Measurements from ENCODE around the gene MUC2. TPM values are rescaled to one million over a fixed set of nuclear protein-coding genes. Genes with fewer than 3 reads are reported as not detected.

The MUC2 gene
- polyA plus RNA-seq, 3 donors = 0.01 to 0.27 TPM; not detected in 1

DNA sequence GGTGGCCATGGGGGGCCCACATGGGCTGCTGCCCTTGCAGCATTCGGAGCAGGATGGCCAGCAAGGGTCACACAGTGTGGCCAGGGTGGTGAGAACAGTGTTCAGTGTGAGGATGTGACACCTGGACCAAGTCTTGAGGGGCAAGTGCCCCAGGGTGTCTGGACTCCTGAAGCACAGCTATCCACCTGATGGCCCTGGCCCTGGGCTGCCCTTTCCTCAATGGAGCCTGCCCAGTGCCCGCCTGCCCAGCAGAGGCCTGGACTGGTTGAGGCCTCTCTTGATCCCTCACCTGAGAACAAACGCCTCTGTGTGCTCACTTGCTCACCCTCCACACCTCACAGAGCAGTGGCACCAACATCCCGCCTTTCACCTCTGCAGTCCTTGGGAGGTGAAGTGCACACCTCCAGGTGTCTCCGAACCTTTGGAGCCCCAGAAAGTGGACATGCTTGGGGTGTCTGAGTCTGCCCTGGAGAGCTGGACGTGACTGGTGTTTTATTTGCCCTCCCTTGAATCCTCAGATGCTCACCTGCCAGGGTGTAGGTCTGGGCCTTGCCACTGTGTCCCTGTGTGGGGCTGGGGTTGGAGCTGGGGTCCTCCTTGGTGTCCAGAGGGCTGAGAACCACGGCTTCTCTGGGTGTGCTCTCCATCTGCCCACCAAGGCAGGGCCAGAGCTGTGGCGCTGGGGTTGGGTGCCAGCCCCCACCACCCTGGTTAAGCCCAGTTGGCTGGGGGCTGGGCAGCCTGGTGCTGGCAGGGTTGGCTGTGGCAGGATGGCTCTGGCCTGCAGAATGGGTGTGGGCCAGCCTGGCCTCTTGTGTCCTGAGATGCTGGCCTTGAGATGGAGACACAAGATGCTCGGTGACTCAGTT, 3.8 kb upstream of the MUC2 start:
- no peak for DNase-seq (ENCODE audit: low read depth in 3 of 3, low spot score in 2 of 3)

DNA sequence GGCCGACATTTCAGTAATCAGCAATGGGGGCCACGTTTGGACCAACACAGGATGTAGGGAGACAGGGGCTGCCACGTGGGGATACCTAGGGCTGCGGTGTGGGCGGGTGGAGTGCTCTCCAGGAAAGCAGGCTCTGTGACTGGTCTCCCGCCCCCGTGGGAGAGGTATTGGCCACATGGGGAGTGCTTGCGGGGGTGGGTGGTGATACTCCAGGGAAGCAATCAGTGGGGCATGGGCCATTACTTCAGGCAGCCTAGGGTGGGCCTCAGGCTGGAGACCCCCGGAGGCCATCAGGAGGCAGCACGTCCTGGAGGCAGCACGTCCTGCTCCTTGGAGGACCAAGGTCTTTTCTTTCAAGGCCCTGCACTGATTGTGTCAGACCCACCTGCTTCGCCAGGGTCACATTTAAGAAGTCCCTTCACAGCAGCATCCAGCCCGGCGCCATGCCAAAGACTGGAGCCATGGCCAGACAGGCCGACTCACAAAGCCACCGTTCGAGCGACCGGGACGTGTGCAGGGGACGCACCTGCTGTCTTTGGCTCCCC, 3.0 kb upstream of the MUC2 start:
- no peak for DNase-seq (ENCODE audit: low read depth in 3 of 3, low spot score in 2 of 3)

DNA sequence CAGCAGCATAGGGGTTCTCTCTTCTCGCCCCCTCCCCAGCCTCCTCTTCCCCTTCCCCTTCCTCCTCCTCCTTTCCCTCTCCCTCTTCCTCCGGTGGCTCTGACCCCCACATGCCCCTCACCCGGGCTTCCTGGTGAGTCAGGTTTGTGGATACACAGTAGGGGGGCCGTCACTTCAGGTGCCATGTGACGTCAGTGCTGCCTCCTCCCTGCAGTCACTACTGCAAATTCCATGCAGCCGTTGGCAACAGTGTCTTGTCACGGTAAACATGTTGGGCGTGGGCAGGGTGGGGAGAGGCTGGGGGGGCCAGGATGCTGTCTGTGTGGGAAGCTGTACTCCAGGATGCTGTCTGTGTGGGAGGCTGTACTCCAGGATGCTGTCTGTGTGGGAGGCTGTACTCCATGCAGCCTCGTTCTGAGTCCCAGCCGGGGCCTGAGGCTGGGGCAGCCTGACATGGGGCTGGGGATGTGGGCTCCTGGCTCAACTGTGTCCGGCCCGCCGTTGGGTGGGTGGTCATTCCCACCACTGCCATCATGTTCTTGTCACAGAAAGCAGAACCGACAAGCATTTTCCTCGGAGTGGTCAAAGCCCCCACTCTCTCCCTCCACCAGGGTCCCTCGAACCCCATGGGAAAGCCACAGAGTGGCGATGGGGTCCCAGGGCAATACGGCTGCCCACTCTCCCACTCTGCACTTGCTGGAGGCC, 2.4 kb upstream of the MUC2 start:
- DNase-seq (ENCODE audit: low read depth in 3 of 3, low spot score in 2 of 3) = peak in 1 of 3 donors; percentile 9

DNA sequence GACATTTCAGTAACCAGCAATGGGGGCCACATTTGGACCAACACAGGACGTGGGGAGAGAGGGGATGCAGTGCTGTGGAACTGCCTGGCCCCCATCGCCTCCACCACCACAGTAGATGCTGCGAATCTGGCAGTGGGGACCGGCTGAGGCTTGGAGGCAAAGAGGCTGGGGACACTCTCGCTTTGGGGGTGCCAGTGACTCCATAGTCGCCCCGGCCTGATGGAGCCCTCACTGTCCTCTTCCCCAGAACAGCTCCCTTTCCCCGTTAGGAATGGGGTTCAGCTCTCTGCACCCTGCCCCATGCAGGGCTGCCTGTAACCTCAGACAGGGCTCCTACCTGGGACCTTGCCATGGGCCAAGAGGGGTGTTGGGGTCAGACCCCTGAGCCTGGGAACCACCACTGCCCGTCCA, 1.8 kb upstream of the MUC2 start:
- DNase-seq (ENCODE audit: low read depth in 3 of 3, low spot score in 2 of 3) = no peak

DNA sequence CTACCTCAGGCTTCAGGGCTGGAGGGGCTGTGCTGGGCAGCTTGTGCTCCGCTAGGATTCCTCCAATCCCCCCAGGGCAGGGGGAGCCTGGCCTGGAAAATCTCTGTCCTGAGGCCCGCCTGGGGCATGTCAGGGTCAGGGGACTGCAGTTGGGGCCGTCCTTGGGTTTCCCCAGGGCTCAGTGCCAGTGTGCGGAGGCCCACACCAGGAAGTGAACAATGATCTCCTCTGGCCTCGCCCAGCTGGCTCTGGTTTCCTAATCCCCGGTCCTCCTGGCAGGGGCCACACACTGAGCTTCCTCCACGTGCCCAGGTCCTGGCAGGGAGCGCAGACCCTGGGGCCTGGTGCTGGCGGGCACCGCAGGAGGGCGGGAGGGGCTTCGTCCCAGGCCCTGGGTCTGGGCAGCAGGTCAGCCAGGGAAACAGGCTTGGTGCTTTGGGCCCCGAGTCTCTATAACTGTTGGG, 1.4 kb upstream of the MUC2 start:
- no peak for DNase-seq (ENCODE audit: low read depth in 3 of 3, low spot score in 2 of 3)

DNA sequence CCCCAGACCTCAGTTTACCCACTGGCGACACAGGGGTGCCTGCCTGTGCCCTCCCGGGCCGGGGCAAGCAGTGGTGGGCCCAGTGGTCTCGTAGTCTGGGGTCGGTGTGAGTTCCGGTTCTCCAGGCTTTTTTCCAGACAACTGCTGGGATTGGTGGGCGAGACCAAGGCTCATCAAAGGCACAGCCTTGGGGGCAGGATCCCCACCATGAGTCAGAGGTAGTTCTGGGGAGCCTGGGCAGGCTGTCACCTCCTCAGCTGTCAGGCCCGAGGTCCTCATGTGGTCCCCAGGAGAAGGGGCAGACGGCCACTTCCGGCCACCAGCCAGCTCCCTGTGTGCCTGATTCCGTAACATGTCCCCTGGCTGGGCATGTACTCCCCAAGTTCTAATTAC, 827 bp upstream of the MUC2 start:
- DNase-seq (ENCODE audit: low read depth in 3 of 3, low spot score in 2 of 3) = no peak

DNA sequence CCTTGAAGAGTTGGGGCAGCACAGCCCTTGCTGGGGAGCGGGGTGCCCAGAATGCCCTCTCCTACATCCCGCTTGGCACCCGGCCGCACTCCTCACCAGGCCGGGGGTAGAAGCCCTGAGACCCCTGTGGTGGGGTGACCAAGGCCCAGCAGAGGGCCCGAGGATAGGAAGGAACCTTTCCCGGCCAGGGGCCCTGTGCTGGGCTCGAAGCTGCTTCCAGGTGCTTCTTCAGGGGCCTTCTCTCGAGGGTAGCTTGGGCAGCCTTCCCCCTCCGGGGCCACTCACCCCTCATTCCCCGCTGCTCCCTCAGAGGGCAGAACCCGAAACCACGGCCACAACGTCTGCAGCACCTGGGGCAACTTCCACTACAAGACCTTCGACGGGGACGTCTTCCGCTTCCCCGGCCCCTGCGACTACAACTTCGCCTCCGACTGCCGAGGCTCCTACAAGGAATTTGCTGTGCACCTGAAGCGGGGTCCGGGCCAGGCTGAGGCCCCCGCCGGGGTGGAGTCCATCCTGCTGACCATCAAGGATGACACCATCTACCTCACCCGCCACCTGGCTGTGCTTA, 752 bp downstream of the MUC2 start:
- DNase-seq (ENCODE audit: low read depth in 3 of 3, low spot score in 2 of 3) = no peak

DNA sequence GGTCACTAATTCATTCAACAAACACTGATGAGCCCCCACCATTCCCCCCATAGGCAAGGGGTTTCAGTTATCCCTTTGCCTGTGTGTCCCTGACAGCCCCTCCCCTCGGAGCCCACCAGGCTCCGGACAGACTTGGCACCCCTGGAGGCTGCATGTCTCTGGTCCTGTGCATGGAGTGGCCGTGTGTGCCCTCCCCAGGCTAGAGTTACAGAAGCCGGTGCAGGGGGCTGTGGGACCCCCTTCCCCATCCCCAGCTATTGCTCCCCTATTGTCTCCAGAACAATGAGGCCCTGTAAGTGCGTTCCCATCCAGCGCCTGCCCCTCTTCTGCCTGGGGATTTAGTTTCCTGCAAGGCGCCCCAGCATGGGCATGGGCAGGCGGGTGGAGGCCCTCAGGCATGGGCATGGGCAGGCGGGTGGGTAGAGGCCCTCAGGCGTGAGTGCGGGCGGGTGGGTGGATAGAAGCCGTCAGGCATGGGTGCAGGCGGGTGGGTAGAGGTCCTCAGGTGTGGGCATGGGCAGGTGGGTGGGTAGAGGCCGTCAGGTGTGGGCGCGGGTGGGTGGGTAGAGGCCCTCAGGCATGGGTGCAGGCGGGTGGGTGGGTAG, 1.5 kb downstream of the MUC2 start:
- DNase-seq (ENCODE audit: low read depth in 3 of 3, low spot score in 2 of 3) = no peak

DNA sequence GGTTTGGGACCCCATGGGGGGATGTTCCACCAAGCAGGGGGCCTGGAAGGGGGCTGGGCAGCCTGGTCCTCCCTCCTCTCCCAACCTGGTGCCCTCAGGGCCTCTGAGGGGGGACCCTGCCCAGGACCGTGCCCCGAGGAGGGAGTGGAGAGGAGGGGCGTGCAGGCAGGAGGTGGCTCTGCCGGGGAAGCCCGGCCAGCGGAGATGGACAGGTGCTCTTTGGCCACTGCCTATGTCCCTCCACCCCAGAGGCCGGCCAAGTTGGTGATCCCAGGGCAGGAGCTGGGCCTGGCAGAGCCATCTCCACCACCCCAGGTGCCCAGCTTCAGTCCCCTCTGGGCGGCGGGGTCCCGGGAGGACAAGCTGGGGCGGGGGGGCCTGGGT, 2.4 kb downstream of the MUC2 start:
- no peak for DNase-seq (ENCODE audit: low read depth in 3 of 3, low spot score in 2 of 3)

DNA sequence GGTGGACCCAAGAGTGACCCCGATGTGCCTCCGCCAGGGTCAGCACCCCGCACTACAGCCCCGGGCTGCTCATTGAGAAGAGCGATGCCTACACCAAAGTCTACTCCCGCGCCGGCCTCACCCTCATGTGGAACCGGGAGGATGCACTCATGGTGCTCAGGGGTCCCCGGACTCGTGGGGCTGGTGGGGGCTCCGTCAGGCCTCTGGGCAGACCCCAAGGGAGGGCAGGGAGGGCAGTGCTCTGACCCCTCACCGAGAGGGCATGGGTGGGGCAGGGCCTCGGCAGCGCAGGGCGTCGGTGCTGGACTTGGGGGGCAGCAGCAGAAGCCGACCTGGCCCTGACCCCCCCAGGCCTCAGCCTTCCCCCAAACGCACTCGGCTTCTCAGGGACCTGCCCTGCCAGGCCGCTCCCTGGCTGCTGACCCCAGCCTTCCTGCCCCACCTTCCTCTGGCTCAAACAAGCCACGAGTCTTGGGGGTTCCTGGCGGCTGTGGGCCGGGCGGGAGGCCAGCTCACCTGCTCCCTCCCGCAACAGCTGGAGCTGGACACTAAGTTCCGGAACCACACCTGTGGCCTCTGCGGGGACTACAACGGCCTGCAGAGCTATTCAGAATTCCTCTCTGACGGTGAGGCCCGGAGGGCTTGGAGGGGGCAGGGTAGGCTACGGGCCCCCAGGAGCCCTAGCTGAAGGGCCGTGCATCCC, 2.9 kb downstream of the MUC2 start:
- no peak for DNase-seq (ENCODE audit: low read depth in 3 of 3, low spot score in 2 of 3)

DNA sequence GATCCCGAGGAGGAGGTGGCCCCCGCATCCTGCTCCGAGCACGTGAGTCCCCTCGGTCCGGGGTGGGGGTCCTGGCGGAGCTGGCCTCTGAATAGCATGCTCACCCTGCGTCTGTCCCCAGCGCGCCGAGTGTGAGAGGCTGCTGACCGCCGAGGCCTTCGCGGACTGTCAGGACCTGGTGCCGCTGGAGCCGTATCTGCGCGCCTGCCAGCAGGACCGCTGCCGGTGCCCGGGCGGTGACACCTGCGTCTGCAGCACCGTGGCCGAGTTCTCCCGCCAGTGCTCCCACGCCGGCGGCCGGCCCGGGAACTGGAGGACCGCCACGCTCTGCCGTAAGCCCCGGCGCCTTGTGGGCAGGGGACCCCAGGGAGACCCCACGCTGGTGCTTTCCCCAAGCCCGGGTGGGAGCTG, 3.5 kb downstream of the MUC2 start:
- DNase-seq (ENCODE audit: low read depth in 3 of 3, low spot score in 2 of 3) = no peak

DNA sequence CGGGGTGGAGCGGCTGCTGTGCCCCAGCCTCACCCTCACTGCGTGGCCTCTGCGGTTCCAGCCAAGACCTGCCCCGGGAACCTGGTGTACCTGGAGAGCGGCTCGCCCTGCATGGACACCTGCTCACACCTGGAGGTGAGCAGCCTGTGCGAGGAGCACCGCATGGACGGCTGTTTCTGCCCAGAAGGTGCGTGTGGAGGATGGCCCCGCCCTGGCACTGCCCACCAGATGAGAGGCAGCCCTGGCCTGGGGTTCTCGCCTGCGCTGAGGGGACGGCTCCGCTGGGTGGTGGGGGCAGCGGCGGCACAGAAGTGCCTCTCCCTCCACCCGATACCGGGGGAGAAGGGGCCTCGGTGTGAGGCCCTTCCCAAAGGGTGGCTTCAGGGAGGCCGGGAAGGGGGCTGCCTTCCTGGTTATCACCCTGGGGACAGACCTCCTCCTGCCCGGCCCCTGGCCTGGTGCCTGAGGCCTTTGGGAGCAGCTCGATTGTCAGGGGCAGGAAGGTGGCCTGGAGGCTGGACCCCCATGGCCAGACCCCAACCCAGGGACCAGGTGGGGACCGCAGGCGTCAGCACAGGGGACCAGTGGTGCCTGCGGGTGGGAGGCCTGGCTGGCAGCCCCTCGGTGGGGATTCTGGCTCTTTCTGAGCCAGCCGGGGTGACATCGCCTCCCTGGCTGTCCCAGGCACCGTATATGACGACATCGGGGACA, 7.1 kb downstream of the MUC2 start:
- DNase-seq (ENCODE audit: low read depth in 3 of 3, low spot score in 2 of 3) = no peak

DNA sequence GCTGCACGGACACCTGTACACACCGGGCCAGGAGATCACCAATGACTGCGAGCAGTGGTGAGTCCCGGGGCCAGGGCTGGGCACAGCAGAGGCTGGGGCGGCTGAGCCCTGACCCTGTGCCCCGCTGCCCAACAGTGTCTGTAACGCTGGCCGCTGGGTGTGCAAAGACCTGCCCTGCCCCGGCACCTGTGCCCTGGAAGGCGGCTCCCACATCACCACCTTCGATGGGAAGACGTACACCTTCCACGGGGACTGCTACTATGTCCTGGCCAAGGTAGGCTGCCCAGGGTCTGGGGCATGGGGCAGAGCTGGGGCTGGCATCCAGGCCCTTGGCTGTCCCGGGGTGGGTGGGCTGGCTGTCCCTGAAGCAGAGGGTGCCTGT, 7.7 kb downstream of the MUC2 start:
- no peak for DNase-seq (ENCODE audit: low read depth in 3 of 3, low spot score in 2 of 3)

DNA sequence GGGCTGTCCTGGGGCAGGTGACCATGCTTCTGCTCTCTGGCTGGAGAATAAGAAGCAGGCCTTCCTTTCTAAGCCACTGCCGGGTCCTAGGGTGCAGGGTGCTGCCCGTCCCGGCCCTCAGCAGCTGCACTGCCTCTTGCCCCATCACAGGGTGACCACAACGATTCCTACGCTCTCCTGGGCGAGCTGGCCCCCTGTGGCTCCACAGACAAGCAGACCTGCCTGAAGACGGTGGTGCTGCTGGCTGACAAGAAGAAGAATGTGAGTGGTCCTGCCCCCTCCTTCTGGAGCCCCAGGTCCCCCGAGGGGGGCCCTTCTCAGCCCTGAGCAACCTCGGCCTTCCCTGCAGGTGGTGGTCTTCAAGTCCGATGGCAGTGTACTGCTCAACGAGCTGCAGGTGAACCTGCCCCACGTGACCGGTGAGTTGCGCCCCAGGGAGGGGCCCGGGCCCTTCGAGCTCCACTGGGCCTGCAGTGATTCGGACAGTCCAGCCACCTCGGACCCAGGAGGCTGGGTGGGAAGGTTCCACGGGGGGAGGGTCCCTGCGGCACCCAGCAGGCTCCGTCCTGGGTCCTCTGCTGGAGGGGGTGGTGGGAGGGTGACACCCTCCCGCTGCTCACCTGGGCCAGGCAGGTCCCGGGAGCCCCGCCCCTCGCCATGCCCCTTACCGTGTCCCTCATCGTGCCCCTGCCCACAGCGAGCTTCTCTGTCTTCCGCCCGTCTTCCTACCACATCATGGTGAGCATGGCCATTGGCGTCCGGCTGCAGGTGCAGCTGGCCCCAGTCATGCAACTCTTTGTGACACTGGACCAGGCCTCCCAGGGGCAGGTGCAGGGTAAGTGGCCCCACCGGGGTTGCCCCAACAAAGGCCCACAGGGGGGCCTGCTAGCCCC, 8.3 kb downstream of the MUC2 start:
- no peak for DNase-seq (ENCODE audit: low read depth in 3 of 3, low spot score in 2 of 3)

DNA sequence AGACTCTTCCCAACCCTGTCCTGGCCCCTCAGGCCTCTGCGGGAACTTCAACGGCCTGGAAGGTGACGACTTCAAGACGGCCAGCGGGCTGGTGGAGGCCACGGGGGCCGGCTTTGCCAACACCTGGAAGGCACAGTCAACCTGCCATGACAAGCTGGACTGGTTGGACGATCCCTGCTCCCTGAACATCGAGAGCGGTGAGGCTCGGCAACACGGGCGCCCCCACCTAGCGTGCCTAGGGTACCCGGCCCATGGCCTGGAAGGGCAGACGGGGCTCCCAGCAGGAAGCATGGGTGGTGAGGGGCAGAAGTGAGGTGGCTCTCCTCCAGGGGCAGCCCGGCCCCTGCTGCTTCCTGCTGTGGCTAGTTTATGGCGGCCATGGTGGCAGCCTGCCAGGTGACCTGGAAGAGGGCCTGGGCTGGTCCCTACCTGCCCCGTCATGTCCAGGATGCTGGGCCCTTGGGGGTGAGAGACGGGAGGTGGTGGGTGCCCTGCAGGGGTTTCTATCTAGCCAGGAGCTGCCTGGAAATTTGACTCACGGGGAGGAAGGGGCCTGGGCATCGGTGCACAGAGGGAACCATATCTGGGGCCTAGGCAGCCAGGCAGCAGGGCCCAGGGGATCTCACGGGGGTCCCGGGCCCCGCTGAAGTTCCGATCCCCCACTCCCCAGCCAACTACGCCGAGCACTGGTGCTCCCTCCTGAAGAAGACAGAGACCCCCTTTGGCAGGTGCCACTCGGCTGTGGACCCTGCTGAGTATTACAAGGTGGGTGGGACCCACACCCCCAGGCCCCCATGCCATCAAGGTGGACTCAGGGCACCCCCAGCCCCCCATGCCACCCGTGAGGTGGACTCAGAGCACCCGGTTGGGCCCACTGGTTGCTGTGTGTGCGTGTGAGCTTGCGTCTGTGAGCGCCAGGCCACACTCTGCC, 9.2 kb downstream of the MUC2 start:
- DNase-seq (ENCODE audit: low read depth in 3 of 3, low spot score in 2 of 3) = no peak

DNA sequence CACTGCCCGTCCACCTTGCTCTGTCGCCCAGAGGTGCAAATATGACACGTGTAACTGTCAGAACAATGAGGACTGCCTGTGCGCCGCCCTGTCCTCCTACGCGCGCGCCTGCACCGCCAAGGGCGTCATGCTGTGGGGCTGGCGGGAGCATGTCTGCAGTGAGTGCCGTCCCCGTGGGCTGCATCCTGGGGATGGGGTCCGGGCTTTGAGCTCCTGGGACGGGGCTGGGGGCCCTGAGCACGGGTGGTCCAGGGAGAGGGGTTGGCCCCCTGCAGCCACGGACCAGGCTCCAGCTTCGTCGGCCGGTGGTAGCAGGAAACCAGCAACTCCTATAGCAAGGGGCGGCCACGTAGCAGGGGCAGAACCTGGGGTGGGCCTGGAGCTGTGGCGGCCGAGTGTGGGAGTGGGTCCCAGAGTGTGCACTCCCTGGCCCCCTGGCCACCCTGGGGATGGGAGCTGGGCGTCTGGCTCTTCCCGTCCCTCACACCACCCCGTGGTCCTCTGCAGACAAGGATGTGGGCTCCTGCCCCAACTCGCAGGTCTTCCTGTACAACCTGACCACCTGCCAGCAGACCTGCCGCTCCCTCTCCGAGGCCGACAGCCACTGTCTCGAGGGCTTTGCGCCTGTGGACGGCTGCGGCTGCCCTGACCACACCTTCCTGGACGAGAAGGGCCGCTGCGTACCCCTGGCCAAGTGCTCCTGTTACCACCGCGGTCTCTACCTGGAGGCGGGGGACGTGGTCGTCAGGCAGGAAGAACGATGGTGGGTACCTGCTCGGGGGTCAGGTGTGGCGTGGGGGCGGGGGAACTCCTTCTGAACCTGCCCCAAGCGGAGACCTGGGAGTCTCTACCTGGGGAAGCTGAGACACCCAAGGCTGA, 10.1 kb downstream of the MUC2 start:
- no peak for DNase-seq (ENCODE audit: low read depth in 3 of 3, low spot score in 2 of 3)

Measured in right renal cortex interstitium (tissue), 3 donors.